Measurements from ENCODE around the gene MYL6B. TPM values are rescaled to one million over a fixed set of nuclear protein-coding genes. Genes with fewer than 3 reads are reported as not detected.
A peak's percentile ranks its signal among the peaks of the same experiment; 100 is the strongest.
"Not testable (repeated sequence)": the region's sequence is repeated elsewhere in the genome, so short reads cannot be mapped to it uniquely, and the experiment has no call there.

MYL6B gene
- 103 and 104 TPM in 2 replicates for total RNA-seq

DNA sequence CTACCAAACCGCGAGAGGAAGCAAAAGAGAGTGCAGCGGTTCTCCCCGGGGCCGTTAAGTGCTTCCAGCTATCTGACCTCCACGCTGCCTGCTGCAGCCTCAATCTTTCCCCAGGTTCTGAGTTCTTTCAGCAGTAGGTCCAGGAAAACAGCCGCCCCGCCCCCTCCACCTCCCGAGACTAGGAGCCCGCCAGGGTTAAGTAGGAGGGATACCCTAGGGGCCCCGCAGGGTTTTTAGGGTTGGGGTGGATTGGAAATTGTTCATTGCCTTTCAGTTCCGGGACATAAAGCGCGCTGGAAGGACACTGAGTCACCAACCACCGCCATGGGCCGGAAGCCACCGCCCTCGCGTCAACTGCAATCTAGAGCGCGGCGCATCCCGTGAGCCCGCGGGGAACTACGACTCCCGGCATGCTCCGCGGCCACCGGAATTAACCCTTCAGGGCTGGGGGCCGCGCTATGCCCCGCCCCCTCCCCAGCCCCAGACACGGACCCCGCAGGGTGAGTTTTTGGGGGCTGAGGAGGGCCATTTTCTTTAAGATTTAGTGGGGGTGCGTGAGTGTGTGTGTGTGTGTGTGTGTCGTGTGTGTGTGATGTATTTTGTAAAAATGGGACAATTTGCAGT lies at the start of gene MYL6B:
MYL6B (plus strand) TSS at position 456 of the 624 bp plus-strand sequence. CDS start 1,332 bp downstream, outside the sequence.
- DNase-seq (ENCODE audit: extremely low read depth, low read depth, low spot score) = no peak

DNA sequence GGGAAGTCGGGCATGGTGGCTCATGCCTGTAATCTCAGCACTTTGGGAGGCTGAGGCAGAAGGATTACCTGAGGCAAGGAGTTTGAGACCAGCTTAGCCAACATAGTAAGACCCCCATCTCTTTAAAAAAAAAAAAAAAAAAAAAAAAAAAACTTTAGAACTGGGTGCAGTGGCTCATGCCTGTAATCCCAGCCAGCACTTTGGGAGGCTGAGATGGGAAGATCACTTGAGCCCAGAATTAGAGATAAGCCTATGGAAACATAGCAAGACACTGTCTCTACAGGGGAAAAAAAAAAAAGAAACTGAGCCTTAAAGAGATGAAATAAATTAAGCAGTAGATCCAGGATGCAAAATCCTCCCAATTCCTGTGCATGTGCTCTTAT lies 49.7 kb upstream of the MYL6B start:
- DNase-seq (ENCODE audit: extremely low read depth, low read depth, low spot score) = no peak

DNA sequence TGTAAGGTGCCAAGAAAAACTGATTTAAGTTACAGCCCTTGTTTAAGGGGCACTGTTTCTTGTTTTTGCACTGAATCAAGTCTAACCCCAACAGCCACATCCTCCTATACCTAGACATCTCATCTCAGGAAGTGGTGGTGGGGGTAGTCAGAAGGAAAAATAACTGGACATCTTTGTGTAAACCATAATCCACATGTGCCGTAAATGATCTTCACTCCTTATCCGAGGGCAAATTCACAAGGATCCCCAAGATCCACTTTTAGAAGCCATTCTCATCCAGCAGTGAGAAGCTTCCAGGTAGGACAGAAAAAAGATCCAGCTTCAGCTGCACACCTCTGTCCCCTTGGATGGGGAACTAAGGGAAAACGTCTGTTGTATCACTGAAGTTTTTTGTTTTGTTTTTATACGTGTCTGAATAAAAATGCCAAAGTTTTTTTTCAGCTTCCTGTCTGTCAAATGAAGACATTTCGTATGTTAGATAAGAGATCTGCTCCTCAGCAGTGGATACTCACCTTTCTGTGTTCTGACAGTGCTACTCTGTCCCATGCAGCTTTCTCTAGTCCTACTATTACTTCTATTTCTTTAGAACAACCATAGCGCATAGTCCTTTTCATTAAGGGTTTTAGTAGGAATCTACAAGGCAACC lies 49.2 kb upstream of the MYL6B start:
- DNase-seq (ENCODE audit: extremely low read depth, low read depth, low spot score) = no peak

DNA sequence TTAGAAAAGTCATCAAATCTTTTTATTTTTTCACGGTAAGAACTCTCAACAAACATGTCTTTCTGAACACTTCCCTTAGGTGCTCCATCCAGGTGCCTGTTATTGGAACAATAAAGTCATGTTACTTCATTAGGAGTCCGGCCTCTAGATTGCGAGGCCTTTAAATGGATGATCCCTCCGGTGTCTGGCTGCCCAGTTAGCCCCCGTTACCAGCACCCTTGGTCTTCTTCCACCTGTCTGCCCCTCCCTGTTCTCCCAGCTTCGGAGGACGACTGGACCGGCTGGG lies 48.6 kb upstream of the MYL6B start:
- no peak for DNase-seq (ENCODE audit: extremely low read depth, low read depth, low spot score)

DNA sequence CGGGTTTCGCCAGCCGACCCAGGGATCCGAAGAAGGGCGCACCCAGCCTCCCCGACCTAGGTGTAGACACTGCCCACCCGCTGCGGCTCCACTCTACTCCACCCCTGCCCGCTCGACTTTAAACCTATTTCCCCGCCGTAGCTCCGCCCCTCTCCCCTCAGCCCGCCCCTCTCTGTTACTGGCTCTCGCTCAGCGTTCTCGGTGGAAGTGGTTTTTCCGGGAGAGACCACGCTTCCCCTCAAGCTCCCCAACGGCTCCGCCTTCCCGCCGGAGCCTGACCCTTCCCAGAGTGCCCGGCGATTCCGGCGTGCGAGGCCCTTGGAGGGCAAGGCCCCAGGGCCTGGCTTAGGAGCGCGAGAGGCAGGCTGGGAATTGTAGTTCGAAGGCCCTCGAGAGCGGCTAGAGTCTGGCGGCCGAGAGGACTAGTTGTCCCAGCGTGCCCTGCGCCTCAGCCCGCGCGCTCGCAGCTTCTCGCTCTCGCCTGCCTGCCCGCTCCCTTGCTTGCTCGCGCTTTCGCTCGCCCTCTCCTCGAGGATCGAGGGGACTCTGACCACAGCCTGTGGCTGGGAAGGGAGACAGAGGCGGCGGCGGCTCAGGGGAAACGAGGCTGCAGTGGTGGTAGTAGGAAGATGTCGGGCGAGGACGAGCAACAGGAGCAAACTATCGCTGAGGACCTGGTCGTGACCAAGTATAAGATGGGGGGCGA lies 48.1 kb upstream of the MYL6B start, which contains the start of gene PA2G4:
PA2G4 (plus strand) TSS at position 451 of the 706 bp plus-strand sequence; CDS start at position 630, 179 bp downstream.
- peak; percentile 88 for DNase-seq (ENCODE audit: extremely low read depth, low read depth, low spot score)

DNA sequence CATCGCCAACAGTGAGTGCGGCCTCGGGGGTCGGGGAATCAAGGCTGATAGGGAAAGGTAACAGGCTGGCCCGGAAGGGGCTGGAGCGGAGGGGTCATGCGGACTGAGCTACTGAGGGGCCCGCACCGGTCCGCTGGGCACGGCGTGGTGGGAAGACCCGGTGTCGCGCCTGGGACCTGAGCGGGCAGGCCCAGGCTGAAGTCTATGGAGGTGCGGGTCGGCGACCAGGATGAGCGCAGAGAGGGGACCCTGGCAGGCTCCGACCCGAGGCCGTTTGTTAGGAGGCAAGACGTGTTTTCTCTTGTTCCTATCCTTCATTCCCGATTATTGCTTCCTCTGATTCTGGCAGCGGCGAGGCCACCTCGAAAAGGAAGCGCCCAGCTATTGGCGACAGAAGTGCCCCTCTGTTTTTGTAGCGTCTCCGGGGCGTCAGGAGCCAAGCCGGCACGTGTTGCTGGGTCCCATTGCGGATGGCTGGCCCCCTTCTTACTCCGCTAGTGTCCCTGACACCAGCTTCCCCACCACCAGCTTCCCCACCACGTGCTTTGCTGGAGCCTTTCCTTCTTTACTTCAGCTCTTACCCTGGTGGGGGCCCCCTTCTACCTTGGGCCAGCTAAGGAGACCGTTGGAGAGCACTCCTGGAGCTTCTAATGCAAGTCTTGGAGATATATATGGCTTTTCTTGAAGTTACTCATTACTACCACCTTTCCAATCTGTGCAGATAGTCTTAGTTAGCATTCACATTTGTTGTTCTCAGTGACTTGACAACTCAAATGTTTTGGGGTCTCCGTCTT lies 47.4 kb upstream of the MYL6B start:
- DNase-seq (ENCODE audit: extremely low read depth, low read depth, low spot score) = no peak

DNA sequence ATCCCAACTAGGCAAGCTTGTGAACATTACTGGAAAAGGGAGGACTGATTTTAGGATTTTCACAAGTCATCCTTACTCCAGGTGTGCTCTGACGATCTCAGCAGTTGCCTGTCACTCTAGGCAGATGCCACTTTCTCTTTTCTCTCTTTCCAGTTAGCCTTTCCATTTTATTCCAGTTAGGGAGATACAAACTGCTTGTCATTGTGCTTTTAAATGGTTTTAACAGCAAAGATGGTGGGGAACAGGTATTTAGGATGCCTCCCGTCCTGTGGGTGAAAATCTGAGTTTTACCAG lies 46.8 kb upstream of the MYL6B start:
- no peak for DNase-seq (ENCODE audit: extremely low read depth, low read depth, low spot score)

DNA sequence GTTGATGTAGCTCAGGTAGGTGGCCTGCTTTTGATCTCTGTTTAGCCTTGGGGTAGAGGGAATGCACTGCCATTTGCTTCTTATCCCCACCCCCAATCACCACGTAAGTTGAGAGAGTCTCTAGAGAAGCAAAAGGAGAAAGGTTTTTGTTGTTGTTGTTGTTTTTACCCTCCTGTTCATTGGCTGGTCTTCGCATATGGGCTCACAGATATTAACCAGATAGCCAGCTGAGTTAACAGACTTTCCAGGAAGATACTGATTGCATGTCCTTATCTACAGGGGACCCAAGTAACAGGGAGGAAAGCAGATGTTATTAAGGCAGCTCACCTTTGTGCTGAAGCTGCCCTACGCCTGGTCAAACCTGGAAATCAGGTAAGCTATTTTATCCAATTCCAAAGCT lies 45.1 kb upstream of the MYL6B start:
- no peak for DNase-seq (ENCODE audit: extremely low read depth, low read depth, low spot score)

DNA sequence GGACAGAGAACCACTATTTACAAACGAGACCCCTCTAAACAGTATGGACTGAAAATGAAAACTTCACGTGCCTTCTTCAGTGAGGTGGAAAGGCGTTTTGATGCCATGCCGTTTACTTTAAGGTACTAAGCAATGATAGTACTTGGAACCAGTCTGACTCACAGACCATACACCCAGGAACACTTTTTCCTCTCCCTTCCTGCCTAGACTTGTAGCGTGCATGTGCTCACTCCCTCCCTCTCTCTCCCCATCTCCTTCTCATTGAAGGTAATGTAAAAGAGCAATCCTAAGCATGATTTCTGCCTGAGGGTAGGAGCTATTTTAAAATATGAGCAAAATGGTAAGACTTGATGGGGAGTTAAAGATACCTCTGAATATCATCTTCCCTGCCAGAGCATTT lies 41.8 kb upstream of the MYL6B start:
- DNase-seq (ENCODE audit: extremely low read depth, low read depth, low spot score) = no peak

DNA sequence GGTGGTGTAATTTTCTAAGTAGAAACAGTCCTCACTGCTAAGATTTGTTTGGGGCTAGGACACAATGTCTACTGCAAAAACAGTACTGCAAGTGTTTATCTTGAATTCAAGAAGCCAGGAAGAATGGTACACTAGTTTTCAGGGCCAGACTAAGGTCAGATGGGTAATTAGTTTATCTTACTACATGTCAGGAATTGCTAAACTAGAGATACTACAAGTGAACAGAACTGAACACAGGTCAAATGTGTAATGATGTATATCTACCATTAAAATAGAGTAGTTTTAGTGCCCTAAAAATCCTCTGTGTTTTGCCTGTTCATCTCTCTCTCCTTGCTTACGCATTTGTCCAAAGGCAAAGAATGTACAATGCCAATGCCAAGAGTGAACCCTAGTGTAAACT lies 38.3 kb upstream of the MYL6B start:
- DNase-seq (ENCODE audit: extremely low read depth, low read depth, low spot score) = no peak

DNA sequence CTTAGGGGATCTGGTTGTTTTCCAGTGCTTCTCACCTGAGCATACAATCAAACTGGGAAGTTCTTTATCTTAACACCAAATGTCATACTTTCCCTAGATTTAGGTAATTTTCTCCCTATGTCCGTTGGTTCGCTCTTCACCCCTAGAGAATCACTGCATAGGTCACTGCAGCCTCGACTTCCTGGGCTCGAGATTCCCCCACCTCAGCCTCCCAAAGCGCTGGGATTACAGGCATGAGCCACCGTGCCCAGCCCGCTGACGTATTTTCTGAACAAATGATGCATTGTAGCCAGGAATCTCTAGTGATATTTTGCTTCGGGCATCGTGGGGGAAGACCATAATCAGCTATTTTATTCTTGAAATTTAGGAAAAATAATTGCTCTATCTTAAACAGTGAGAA lies 37.1 kb upstream of the MYL6B start:
- no peak for DNase-seq (ENCODE audit: extremely low read depth, low read depth, low spot score)

DNA sequence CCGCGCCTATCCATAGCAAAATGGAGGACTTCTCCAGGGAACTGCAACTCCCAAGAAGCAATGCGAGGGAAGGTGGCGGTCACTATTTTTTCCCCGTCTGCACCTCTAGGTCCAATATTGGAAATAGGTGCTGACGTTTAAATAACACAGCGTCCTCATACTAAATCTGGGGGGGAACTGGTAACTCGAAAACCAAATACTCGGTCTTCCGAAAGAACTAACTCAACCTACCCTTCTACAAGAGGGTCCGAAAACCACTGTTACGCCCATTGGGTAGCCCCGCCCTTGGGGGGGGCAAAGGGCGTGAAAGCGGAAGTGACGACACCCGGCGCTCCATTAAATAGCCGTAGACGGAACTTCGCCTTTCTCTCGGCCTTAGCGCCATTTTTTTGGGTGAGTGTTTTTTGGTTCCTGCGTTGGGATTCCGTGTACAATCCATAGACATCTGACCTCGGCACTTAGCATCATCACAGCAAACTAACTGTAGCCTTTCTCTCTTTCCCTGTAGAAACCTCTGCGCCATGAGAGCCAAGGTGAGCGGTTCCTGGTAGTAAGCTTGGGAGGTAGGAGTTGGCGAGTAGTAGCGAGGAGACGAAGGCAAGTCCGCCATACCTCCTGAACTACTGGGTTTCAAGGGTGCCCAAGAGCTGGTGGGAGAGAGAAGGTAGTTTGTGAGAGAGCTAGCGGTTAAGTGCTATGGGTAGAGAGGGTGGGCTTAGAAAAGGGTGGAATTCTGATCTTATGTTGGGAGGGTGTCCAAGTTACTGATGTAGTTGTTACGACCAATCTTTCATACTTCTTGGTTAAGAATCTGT lies 35.9 kb upstream of the MYL6B start, which contains the start of gene RPL41:
RPL41 (plus strand) TSS at position 367 of the 815 bp plus-strand sequence.
- DNase-seq (ENCODE audit: extremely low read depth, low read depth, low spot score) = peak; percentile 92

DNA sequence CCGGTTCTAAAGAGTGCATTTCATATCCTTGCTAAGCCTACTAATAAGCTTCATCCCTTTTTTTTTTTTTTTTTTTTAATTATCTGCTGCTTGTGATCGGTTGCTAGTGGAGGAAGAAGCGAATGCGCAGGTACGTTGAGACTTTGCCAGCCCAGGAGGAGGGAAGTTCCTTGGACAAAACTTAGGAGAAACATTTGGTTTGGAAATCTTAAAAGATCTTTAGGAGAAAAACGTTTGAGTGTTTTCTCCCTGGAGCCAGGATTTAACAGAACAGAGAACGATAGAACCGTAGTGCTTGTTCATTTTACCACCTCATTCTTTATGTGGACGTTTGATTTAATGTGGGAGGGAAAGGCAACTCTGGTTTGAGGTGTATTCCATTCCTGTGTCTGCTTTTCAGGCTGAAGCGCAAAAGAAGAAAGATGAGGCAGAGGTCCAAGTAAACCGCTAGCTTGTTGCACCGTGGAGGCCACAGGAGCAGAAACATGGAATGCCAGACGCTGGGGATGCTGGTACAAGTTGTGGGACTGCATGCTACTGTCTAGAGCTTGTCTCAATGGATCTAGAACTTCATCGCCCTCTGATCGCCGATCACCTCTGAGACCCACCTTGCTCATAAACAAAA lies 35.2 kb upstream of the MYL6B start:
- DNase-seq (ENCODE audit: extremely low read depth, low read depth, low spot score) = not testable (repeated sequence)

DNA sequence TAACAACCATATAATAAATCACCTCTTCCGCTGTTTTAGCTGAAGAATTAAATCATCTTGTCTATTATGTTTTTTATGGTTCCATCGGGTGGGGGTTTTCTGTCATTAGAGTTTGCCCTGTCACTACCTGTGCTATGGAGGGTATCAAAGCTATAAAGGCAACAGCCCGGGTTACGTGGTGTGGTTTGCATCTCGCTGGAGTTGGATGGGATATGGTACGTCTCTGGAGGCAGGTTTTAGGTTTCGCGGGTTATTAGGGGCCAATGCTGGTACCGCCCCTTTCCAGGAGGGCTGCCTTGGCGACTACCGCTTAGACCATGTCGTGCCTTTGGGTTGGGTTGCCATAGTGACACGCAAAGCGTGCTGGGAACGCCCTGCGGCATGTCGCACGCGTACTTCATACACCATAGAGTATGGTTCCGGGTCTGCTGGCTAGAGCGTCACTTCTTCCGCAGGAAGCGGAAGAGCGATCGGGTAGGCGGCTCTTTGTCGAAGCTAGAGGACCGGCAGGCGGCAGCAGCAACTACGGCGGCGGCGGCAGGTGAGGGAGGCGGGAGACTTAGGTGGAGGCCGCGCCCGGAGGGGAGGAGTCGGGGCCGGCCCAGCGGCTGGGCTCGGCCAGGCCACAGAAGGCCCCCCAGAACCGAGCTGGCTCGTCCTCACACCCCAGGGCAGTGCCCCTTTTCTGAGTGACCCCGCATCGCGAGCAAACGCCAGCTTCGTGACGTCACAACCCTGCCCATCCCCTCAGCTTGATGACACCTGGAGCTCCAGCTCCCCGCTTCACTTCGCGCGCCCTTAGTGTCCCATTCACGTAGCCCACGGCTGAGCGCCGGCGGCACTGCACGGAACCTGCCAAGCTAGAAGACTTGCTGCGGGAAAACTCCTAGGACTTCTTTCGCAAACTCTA lies 34.4 kb upstream of the MYL6B start, which contains the start of gene ZC3H10:
ZC3H10 (plus strand) TSS at position 489 of the 910 bp plus-strand sequence. CDS start 2,297 bp downstream, outside the sequence.
- DNase-seq (ENCODE audit: extremely low read depth, low read depth, low spot score) = peak; percentile 93

DNA sequence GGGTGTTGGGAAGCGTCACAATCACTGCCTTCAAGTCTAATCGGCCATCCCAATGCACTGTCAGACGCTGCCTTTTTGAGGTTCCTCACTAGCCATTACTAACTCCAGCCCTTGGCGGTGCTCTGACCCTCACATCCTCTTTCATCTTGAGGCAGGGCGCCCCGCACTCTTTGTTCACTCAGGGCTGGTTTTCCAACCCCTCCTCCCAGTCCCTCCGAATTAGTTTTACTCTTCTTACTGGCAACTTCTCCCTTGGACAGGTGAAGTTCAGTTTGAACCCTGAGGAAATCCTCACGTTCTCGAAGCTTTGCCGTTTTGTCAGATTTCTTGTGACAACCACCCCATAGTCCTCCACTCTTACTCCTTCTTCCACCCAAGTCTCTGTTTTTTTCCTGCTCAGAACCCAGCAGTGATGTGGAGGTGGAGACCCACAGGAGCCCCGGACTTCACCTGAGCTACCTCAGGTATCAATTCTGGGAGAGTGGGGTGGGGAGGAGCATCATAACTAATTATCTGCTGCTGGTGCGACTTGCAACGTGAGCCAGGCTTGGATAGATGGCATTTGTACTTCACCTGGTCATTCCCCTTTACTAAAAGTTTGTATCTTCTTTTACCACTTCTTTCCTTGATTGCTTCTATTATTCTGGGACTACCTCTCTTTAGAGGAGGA lies 33.6 kb upstream of the MYL6B start:
- no peak for DNase-seq (ENCODE audit: extremely low read depth, low read depth, low spot score)

DNA sequence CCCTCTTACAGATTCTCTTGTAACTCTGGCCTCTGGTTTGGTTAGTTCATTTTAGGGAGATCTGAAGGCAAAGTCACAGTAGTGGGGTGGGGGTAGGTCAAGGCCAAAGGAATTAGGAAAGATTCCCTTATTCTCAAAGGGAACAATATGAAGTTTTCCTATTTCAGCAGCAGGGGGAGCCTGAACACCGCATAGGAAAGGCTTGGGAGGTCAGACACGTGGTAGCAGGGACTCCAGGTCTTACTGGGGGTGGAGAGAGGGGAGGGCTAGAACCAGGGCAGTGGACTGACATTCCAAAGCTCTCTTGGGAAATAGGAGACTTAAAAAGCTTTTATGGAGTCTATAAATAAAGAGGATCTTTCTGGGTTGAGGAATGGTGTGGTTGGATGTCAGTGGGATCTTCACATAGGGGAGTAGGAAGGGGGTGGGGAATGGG lies 33.0 kb upstream of the MYL6B start:
- DNase-seq (ENCODE audit: extremely low read depth, low read depth, low spot score) = no peak

DNA sequence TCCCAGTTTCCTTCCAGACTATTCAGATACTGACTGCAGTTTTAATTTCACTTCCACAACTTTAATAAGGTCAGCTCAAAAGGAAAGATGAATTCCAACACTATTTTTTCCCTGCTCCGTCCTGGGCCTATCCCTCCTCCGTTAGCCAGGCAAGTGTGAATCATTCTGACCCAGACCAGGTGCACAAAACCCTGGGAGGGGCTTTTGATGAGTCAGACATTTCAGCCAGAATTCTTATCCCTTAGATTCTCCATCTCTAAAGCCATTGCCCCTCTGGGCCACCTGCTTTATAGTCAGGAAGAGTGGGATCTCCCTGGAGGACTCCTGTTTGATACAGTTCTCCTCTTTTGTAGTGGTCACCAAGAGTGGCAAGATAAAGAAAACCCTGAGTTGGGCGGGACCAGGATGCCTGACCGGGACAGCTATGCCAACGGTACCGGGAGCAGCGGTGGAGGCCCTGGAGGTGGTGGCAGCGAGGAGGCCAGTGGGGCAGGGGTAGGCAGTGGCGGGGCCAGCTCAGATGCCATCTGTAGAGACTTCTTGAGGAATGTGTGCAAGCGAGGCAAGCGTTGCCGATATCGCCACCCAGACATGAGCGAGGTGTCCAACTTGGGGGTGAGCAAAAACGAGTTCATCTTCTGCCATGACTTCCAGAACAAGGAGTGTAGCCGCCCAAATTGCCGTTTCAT lies 32.1 kb upstream of the MYL6B start:
- DNase-seq (ENCODE audit: extremely low read depth, low read depth, low spot score) = no peak
